Mucosa of descending colon (tissue), 3 donors: ENCODE data around the gene EHD1. TPM values are rescaled to one million over a fixed set of nuclear protein-coding genes. Genes with fewer than 3 reads are reported as not detected.

Source experiments
- ATAC-seq: fragments of 200-7000 bp; cut with Tn5 transposase; one replicate; pipeline ENCODE4 v1.9.1; 2020; ENCODE audit warnings: mild to moderate bottlenecking, moderate library complexity
- DNase-seq, 3 donors: peaks; one replicate each; pipeline ENCODE4 v3.0.0-alpha.2; 2020
- H3K36me3 ChIP-seq: fragments of 200-600 bp; one replicate; pipeline ENCODE4 v1.8.0; 2021; ENCODE audit warnings: low read depth, mild to moderate bottlenecking
- H3K4me1 ChIP-seq: fragments of 200-600 bp; one replicate; pipeline ENCODE4 v1.8.0; 2021; ENCODE audit warnings: low read depth, mild to moderate bottlenecking
- H3K4me3 ChIP-seq: fragments of 200-600 bp; one replicate; pipeline ENCODE4 v1.8.0; 2021; ENCODE audit warnings: mild to moderate bottlenecking
- H3K9me3 ChIP-seq: fragments of 200-600 bp; one replicate; pipeline ENCODE4 v1.8.0; 2021; ENCODE audit warnings: mild to moderate bottlenecking
- intact Hi-C, 2 donors: fragments of 100-400 bp; cut with DNase I in 1 of 2; cut with micrococcal nuclease in 1 of 2; formaldehyde crosslinking; loops; one replicate each; pipeline versions ENCODE4 v1.11.0 to v1.11.1; 2022; cut with DNase I, micrococcal nuclease
- total RNA-seq, 3 donors: library from RNA; stranded (reverse); fragmentation: NEBNext Ultra II Directional in 2 of 3; extraction: Animal tissue kit (Norgen Biotek cat#: 25700) in 2 of 3; gene quantifications; one replicate each; pipeline versions ENCODE4 v1.2.1 to v1.2.4, GENCODE V29; 2021 to 2023
- TF ChIP-seq, protein P1 (sequence below): fragments of 200-600 bp; IDR thresholded peaks from one replicate; pipeline ENCODE4 v1.8.0; 2022; ENCODE audit warnings: antibody characterized with exemption, mild to moderate bottlenecking
- donor health status: DM: no; HTN: no; CAD: no; lungs with moderate emphysema.
- donor health status: DM: no; HTN: no; CAD: no.
- donor health status: DM: no; HTN: yes; CAD: no.

EHD1 gene
- total RNA-seq, 3 donors from 2014 or later: 58.3 to 85.9 (median 81.5) TPM

DNA sequence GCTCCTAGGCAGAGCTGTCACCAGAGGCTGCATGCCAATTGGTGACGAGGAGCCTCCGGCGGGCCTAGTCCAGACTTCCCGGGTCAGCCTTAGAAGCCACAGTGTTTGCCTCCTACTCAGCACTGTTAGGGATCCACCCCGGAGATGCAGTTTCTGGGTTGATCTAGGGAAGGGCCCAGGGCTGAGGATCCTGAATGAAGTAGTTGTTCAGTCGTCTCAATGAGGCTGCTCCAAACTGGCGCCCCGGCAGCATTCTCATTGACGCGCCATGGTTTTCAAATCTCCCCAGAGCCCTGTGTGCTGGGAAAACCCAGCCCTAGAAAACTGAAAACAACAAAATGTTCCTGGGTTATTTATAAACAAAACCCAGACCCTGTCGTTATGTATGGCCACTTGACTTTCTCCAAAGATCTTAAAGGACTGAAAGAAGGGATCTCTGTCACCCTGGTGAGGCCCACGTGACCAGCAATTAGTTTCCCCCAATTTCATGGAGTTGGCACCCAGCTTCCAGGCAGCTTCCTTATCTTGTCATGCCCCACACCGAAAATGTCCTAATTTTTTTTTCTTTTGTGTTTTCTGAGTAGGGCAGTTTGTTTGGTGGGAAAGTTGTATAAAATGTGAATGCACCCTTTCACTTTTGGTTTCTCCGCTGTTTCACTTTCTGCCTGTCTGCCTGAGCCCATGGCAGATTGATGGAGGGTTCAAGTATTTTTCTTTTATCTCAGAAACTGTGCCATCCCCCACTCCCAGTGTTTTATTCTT lies 2.0 kb upstream of the EHD1 start:
- H3K36me3 ChIP-seq: no peaks in the 10 kb centered on the region
- no peaks in the 10 kb centered on the region for H3K9me3 ChIP-seq
- peak in 1 of 3 donors; percentile 47 for DNase-seq
- TF ChIP-seq, protein P1, sequence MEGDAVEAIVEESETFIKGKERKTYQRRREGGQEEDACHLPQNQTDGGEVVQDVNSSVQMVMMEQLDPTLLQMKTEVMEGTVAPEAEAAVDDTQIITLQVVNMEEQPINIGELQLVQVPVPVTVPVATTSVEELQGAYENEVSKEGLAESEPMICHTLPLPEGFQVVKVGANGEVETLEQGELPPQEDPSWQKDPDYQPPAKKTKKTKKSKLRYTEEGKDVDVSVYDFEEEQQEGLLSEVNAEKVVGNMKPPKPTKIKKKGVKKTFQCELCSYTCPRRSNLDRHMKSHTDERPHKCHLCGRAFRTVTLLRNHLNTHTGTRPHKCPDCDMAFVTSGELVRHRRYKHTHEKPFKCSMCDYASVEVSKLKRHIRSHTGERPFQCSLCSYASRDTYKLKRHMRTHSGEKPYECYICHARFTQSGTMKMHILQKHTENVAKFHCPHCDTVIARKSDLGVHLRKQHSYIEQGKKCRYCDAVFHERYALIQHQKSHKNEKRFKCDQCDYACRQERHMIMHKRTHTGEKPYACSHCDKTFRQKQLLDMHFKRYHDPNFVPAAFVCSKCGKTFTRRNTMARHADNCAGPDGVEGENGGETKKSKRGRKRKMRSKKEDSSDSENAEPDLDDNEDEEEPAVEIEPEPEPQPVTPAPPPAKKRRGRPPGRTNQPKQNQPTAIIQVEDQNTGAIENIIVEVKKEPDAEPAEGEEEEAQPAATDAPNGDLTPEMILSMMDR: no peak
- peaks cover 32% of the 10 kb centered on the region for H3K4me1 ChIP-seq
- H3K4me3 ChIP-seq: no peak overlapping the region
- ATAC-seq: no peak
- intact Hi-C loops: no loop called here

- Histone ChIP-seq H3K36me3 (no peaks in the 10 kb centered on the region), H3K4me3 (peak overlapping the region; percentile 50), H3K4me1 (peaks cover 39% of the 10 kb centered on the region), H3K9me3 (no peaks in the 10 kb centered on the region)
- peak; percentile 11 for ATAC-seq
- intact Hi-C loops: no loop called here
- TF ChIP-seq, protein P1: no peak
- DNase-seq: peak in 1 of 3 donors; percentile 35
These were observed 951 bp upstream of the EHD1 start for GRCh38 chr11:64879244-64879900.

DNA sequence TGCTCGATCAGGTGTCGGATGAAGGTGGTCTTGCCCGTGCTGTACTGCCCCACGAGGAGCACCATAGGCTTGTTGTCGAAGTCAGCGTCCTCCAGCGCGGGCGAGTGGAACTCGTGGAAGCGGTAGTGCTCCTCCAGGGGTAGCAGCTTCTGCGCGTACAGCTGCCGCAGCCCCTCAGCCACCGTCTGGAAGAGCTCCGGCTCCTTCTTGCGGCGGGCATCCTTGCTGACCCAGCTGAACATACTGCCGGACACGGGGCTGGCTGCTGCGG lies 263 bp downstream of the EHD1 start:
- Histone ChIP-seq H3K4me1 (peaks cover 43% of the 10 kb centered on the region), H3K36me3 (no peaks in the 10 kb centered on the region), H3K4me3 (peak overlapping the region; percentile 58), H3K9me3 (no peaks in the 10 kb centered on the region)
- intact Hi-C loops: no loop called here
- peak; percentile 26 for ATAC-seq
- no peak for DNase-seq
- TF ChIP-seq, protein P1: no peak

GRCh38 chr11:64877390-64878222 lies 815 bp downstream of the EHD1 start:
- Histone ChIP-seq H3K4me3 (peak overlapping the region; percentile 58), H3K9me3 (no peaks in the 10 kb centered on the region), H3K4me1 (peaks cover 47% of the 10 kb centered on the region), H3K36me3 (no peaks in the 10 kb centered on the region)
- TF ChIP-seq, protein P1: no peak
- DNase-seq (peak in 2 of 3 donors; percentile 45 to 83), ATAC-seq (peak; percentile 6)
- intact Hi-C loops: no loop called here

- DNase-seq: peak in 2 of 3 donors; percentile 63 to 70
- TF ChIP-seq, protein P1: no peak
- peak; percentile 5 for ATAC-seq
- H3K9me3 ChIP-seq: no peaks in the 10 kb centered on the region
- H3K36me3 ChIP-seq: no peaks in the 10 kb centered on the region
- H3K4me1 ChIP-seq: peaks cover 51% of the 10 kb centered on the region
- intact Hi-C loops: no loop called here
- peak overlapping the region; percentile 19 for H3K4me3 ChIP-seq
These were observed 1.5 kb downstream of the EHD1 start for GRCh38 chr11:64876835-64877341.
